NB4 (cell line): Measurements from ENCODE around the gene CARMIL1.

ENCODE experiments used
- DNase-seq: peaks from one replicate; pipeline ENCODE4 v3.0.0; 2010; ENCODE audit warnings: low read depth
- H3K4me3 ChIP-seq: one replicate; pipeline ENCODE4 v1.5.1; 2011; ENCODE audit warnings: mild to moderate bottlenecking, low read depth, low read length, moderate library complexity
- CTCF ChIP-seq: IDR thresholded peaks from one replicate; pipeline ENCODE4 v1.5.1; 2012; ENCODE audit warnings: low read depth, low read length
- MAX ChIP-seq: IDR thresholded peaks from 2 replicates; pipeline ENCODE4 v1.6.1; 2011; ENCODE audit warnings: low read depth, low read length
- MYC ChIP-seq: IDR thresholded peaks from 2 replicates; pipeline ENCODE4 v1.6.1; 2011; ENCODE audit warnings: low read depth, low read length
- POLR2A ChIP-seq: IDR thresholded peaks from 2 replicates; pipeline ENCODE4 v1.6.1; 2011; ENCODE audit warnings: mild to moderate bottlenecking; ENCODE audit not compliant: insufficient read length; ENCODE audit errors: extremely low read depth

The CARMIL1 gene

GRCh38 chr6:25427549-25427948 is 148.4 kb downstream of the CARMIL1 start:
- no peak for DNase-seq
- no peak for TF ChIP-seq CTCF
- no peak for TF ChIP-seq MAX
- TF ChIP-seq MYC: no peak
- no peak for TF ChIP-seq POLR2A
- H3K4me3 ChIP-seq: no peak overlapping the region

GRCh38 chr6:25428758-25429317 is 149.7 kb downstream of the CARMIL1 start:
- TF ChIP-seq CTCF (no peak), POLR2A (no peak), MYC (no peak), MAX (no peak)
- no peak for DNase-seq

GRCh38 chr6:25431306-25431974 is 152.3 kb downstream of the CARMIL1 start:
- no peak overlapping the region for H3K4me3 ChIP-seq
- TF ChIP-seq CTCF (no peak), MAX (no peak), MYC (no peak), POLR2A (no peak)
- no peak for DNase-seq

More at GRCh38 chr6:25428758-25429317, 149.7 kb downstream of the CARMIL1 start:
- H3K4me3 ChIP-seq: no peak overlapping the region

GRCh38 chr6:25431975-25432307 is 152.8 kb downstream of the CARMIL1 start:
- TF ChIP-seq CTCF: no peak
- no peak for TF ChIP-seq POLR2A
- no peak overlapping the region for H3K4me3 ChIP-seq
- no peak for DNase-seq

- no peak overlapping the region for H3K4me3 ChIP-seq
- TF ChIP-seq POLR2A (no peak), MAX (no peak), CTCF (no peak), MYC (no peak)
- DNase-seq: no peak
Observed at GRCh38 chr6:25434921-25435320, 155.7 kb downstream of the CARMIL1 start.
